ENCODE data around the gene HTR3B.
"Not testable (repeated sequence)": the region's sequence is repeated elsewhere in the genome, so short reads cannot be mapped to it uniquely, and the experiment has no call there.

The HTR3B gene

GRCh38 chr11:113904379-113905101, at the start of gene HTR3B:
Gene HTR3B, plus strand, starts transcription at chr11:113904796. Its CDS starts 138 bp downstream, at chr11:113904934.
- DNase-seq (ENCODE audit: low read depth in 2 of 2), result no peak

GRCh38 chr11:113855803-113856202, 48.8 kb upstream of the HTR3B start:
- DNase-seq (ENCODE audit: low read depth in 2 of 2), result no peak

GRCh38 chr11:113856966-113857759, 47.4 kb upstream of the HTR3B start:
- no peak for DNase-seq (ENCODE audit: low read depth in 2 of 2)

- DNase-seq (ENCODE audit: low read depth in 2 of 2), result no peak
These were observed 44.9 kb upstream of the HTR3B start for GRCh38 chr11:113859665-113860064.

GRCh38 chr11:113862435-113862834, 42.2 kb upstream of the HTR3B start:
- no peak for DNase-seq (ENCODE audit: low read depth in 2 of 2)

GRCh38 chr11:113864410-113864809, 40.2 kb upstream of the HTR3B start:
- DNase-seq (ENCODE audit: low read depth in 2 of 2), result no peak

- DNase-seq (ENCODE audit: low read depth in 2 of 2), result no peak
These were observed 38.7 kb upstream of the HTR3B start for GRCh38 chr11:113865873-113866272.

- DNase-seq (ENCODE audit: low read depth in 2 of 2), result no peak
These were observed 36.6 kb upstream of the HTR3B start for GRCh38 chr11:113867843-113868503.

- DNase-seq (ENCODE audit: low read depth in 2 of 2), result no peak
These were observed 33.3 kb upstream of the HTR3B start for GRCh38 chr11:113871336-113871735.

- DNase-seq (ENCODE audit: low read depth in 2 of 2), result no peak
These were observed 31.4 kb upstream of the HTR3B start for GRCh38 chr11:113873236-113873626.

- DNase-seq (ENCODE audit: low read depth in 2 of 2), result no peak
These were observed 30.5 kb upstream of the HTR3B start for GRCh38 chr11:113874096-113874495.

GRCh38 chr11:113874581-113875233, 29.9 kb upstream of the HTR3B start:
- DNase-seq (ENCODE audit: low read depth in 2 of 2), result no peak

GRCh38 chr11:113875234-113876073, 29.1 kb upstream of the HTR3B start, which contains the start of gene USP28:
Gene USP28, minus strand, starts transcription at chr11:113875572. Its CDS starts 71 bp downstream, at chr11:113875501.
- peak; percentile 58 to 74 for DNase-seq (ENCODE audit: low read depth in 2 of 2)

GRCh38 chr11:113876074-113876797, 28.4 kb upstream of the HTR3B start:
- DNase-seq (ENCODE audit: low read depth in 2 of 2), result no peak

GRCh38 chr11:113876798-113877669, 27.6 kb upstream of the HTR3B start:
- no peak for DNase-seq (ENCODE audit: low read depth in 2 of 2)

- no peak for DNase-seq (ENCODE audit: low read depth in 2 of 2)
These were observed 26.9 kb upstream of the HTR3B start for GRCh38 chr11:113877670-113878055.

GRCh38 chr11:113879446-113879845, 25.1 kb upstream of the HTR3B start:
- DNase-seq (ENCODE audit: low read depth in 2 of 2), result not testable (repeated sequence)

- DNase-seq (ENCODE audit: low read depth in 2 of 2), result no peak
These were observed 23.6 kb upstream of the HTR3B start for GRCh38 chr11:113880971-113881370.

- DNase-seq (ENCODE audit: low read depth in 2 of 2), result no peak
These were observed 22.7 kb upstream of the HTR3B start for GRCh38 chr11:113881856-113882255.
